Measurements from ENCODE around the gene MEGF9.
"Not testable (repeated sequence)": the region's sequence is repeated elsewhere in the genome, so short reads cannot be mapped to it uniquely, and the experiment has no call there.

The MEGF9 gene

GRCh38 chr9:120570296-120570695 is 144.0 kb downstream of the MEGF9 start:
- DNase-seq = no peak

GRCh38 chr9:120569556-120569955 is 144.7 kb downstream of the MEGF9 start:
- DNase-seq = no peak

- no peak for DNase-seq
These were observed 145.5 kb downstream of the MEGF9 start for GRCh38 chr9:120568816-120569215.

GRCh38 chr9:120567874-120568273 is 146.4 kb downstream of the MEGF9 start:
- DNase-seq = no peak

- DNase-seq = no peak
These were observed 147.2 kb downstream of the MEGF9 start for GRCh38 chr9:120567081-120567480.

- no peak for DNase-seq
These were observed 149.7 kb downstream of the MEGF9 start for GRCh38 chr9:120564589-120564988.

GRCh38 chr9:120562861-120563443 is 151.3 kb downstream of the MEGF9 start:
- no peak for DNase-seq

GRCh38 chr9:120561709-120562108 is 152.6 kb downstream of the MEGF9 start:
- no peak for DNase-seq

GRCh38 chr9:120559546-120559945 is 154.7 kb downstream of the MEGF9 start:
- no peak for DNase-seq

GRCh38 chr9:120558454-120558853 is 155.8 kb downstream of the MEGF9 start:
- no peak for DNase-seq

- DNase-seq = no peak
These were observed 157.1 kb downstream of the MEGF9 start for GRCh38 chr9:120557205-120557604.

- no peak for DNase-seq
These were observed 157.5 kb downstream of the MEGF9 start for GRCh38 chr9:120556775-120557174.

- no peak for DNase-seq
These were observed 158.4 kb downstream of the MEGF9 start for GRCh38 chr9:120555839-120556238.

GRCh38 chr9:120552210-120552704 is 162.0 kb downstream of the MEGF9 start:
- not testable (repeated sequence) for DNase-seq

Data from CD4-positive, alpha-beta T cell treated with Interferon gamma for 1 hour (primary cell).